ENCODE measurements around the gene EIF3L. TPM values are rescaled to one million over a fixed set of nuclear protein-coding genes. Genes with fewer than 3 reads are reported as not detected.

Gene EIF3L
- polyA plus RNA-seq, 10 donors, result 1,067 to 1,479 (median 1,268) TPM

GRCh38 chr22:37925330-37925729 is 76.1 kb downstream of the EIF3L start:
- no peak for DNase-seq

- DNase-seq, result no peak
These were observed 76.5 kb downstream of the EIF3L start for GRCh38 chr22:37925767-37926166.

GRCh38 chr22:37926358-37926757 is 77.1 kb downstream of the EIF3L start:
- DNase-seq, result no peak

- no peak for DNase-seq
These were observed 77.8 kb downstream of the EIF3L start for GRCh38 chr22:37926771-37927636.

- no peak for DNase-seq
These were observed 78.4 kb downstream of the EIF3L start for GRCh38 chr22:37927637-37927936.

- DNase-seq, result no peak
These were observed 80.2 kb downstream of the EIF3L start for GRCh38 chr22:37929390-37929789.

GRCh38 chr22:37930270-37930951 is 81.2 kb downstream of the EIF3L start:
- DNase-seq, result no peak

- no peak for DNase-seq
These were observed 81.8 kb downstream of the EIF3L start for GRCh38 chr22:37930952-37931440.

GRCh38 chr22:37931893-37932389 is 82.7 kb downstream of the EIF3L start:
- no peak for DNase-seq

- no peak for DNase-seq
These were observed 83.2 kb downstream of the EIF3L start for GRCh38 chr22:37932401-37932800.

- no peak for DNase-seq
These were observed 83.8 kb downstream of the EIF3L start for GRCh38 chr22:37932821-37933578.

- peak; percentile 76 to 88 (median 88) for DNase-seq
These were observed 84.6 kb downstream of the EIF3L start for GRCh38 chr22:37933711-37934376.

Other genes starting within 250 kb of the EIF3L start
- gene GGA1, start 240.6 kb upstream of the EIF3L start, polyA plus RNA-seq (ENCODE audit: insufficient read length in 10 of 10), result 10 to 100 TPM; 27.6 to 49.1 (median 34.4) TPM
- 10 to 100 TPM in 6 of 10 donors, 1 to 10 TPM in 4; 5.9 to 13.3 (median 10.3) TPM for gene SH3BP1, start 209.8 kb upstream of the EIF3L start, polyA plus RNA-seq (ENCODE audit: insufficient read length in 10 of 10)
- 10 to 100 TPM; 14.7 to 19.0 (median 15.3) TPM for gene PDXP, start 190.7 kb upstream of the EIF3L start, polyA plus RNA-seq (ENCODE audit: insufficient read length in 10 of 10)
- 1,000 to 10,000 TPM; 1,423 to 2,007 (median 1,545) TPM for gene LGALS1, start 173.8 kb upstream of the EIF3L start, polyA plus RNA-seq (ENCODE audit: insufficient read length in 10 of 10)
- gene NOL12, start 163.1 kb upstream of the EIF3L start, polyA plus RNA-seq (ENCODE audit: insufficient read length in 10 of 10), result 10 to 100 TPM; 12.4 to 22.4 (median 13.9) TPM
- 10 to 100 TPM; 33.4 to 61.8 (median 43.9) TPM for gene TRIOBP, start 152.4 kb upstream of the EIF3L start, polyA plus RNA-seq (ENCODE audit: insufficient read length in 10 of 10)
- 1 to 10 TPM; 3.2 to 7.0 (median 5.8) TPM for gene GCAT, start 41.5 kb upstream of the EIF3L start, polyA plus RNA-seq (ENCODE audit: insufficient read length in 10 of 10)
- under 1 TPM in 1 of 10 donors, not detected in 9; 0.11 TPM for gene GALR3, start 26.0 kb upstream of the EIF3L start, polyA plus RNA-seq (ENCODE audit: insufficient read length in 10 of 10)
- gene ANKRD54, start 5.1 kb upstream of the EIF3L start, polyA plus RNA-seq (ENCODE audit: insufficient read length in 10 of 10), result 10 to 100 TPM in 9 of 10 donors, 1 to 10 TPM in 1; 8.6 to 13.0 (median 10.9) TPM
- gene MICALL1, start 56.9 kb downstream of the EIF3L start, polyA plus RNA-seq (ENCODE audit: insufficient read length in 10 of 10), result 10 to 100 TPM; 29.0 to 60.0 (median 42.2) TPM
- gene C22orf23, start 104.2 kb downstream of the EIF3L start, polyA plus RNA-seq (ENCODE audit: insufficient read length in 10 of 10), result 10 to 100 TPM in 2 of 10 donors, 1 to 10 TPM in 8; 6.7 to 11.1 (median 8.9) TPM
- 10 to 100 TPM; 31.9 to 57.3 (median 42.4) TPM for gene POLR2F, start 104.3 kb downstream of the EIF3L start, polyA plus RNA-seq (ENCODE audit: insufficient read length in 10 of 10)
- gene SOX10, start 135.1 kb downstream of the EIF3L start, polyA plus RNA-seq (ENCODE audit: insufficient read length in 10 of 10), result 10 to 100 TPM in 2 of 10 donors, 1 to 10 TPM in 8; 3.8 to 12.1 (median 6.7) TPM
- 10 to 100 TPM in 3 of 10 donors, 1 to 10 TPM in 7; 6.3 to 10.9 (median 8.8) TPM for gene PICK1, start 208.0 kb downstream of the EIF3L start, polyA plus RNA-seq (ENCODE audit: insufficient read length in 10 of 10)
- 1 to 10 TPM; 1.2 to 3.5 (median 2.2) TPM for gene SLC16A8, start 234.8 kb downstream of the EIF3L start, polyA plus RNA-seq (ENCODE audit: insufficient read length in 10 of 10)

Data from muscle of back (tissue), 11 donors.